ENCODE results near the gene ARFIP1.
"Not testable (repeated sequence)": the region's sequence is repeated elsewhere in the genome, so short reads cannot be mapped to it uniquely, and the experiment has no call there.

ARFIP1 gene

DNA sequence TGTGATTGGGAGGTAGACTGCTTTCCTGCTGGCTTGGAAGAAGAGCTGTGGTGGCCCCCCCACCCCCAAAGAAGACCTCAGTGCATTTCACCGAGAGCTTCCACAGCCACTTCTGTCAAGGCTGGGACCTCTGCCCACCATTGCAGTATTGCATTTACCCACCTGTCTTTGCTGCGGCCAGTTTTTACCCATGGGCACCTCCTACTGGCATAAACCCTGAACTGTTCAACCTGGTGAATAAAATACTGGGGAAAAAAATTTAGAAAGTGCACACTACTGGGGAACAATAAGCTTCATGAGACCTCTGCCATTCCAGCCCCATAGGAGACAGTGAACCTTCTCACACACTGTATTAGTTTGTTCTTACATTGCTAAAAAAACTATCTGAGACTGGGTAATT lies 40.3 kb downstream of the ARFIP1 start:
- TF ChIP-seq, protein P1, sequence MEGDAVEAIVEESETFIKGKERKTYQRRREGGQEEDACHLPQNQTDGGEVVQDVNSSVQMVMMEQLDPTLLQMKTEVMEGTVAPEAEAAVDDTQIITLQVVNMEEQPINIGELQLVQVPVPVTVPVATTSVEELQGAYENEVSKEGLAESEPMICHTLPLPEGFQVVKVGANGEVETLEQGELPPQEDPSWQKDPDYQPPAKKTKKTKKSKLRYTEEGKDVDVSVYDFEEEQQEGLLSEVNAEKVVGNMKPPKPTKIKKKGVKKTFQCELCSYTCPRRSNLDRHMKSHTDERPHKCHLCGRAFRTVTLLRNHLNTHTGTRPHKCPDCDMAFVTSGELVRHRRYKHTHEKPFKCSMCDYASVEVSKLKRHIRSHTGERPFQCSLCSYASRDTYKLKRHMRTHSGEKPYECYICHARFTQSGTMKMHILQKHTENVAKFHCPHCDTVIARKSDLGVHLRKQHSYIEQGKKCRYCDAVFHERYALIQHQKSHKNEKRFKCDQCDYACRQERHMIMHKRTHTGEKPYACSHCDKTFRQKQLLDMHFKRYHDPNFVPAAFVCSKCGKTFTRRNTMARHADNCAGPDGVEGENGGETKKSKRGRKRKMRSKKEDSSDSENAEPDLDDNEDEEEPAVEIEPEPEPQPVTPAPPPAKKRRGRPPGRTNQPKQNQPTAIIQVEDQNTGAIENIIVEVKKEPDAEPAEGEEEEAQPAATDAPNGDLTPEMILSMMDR (IDR thresholded peaks at IDR 0.05) = 0 out of 2 replicates have a peak, but pooled peaks have one; percentile 13
- no peak for TF ChIP-seq ZFX (IDR thresholded peaks at IDR 0.05; ENCODE audit: borderline replicate concordance)
- H3K27ac ChIP-seq = no peak overlapping the region

DNA sequence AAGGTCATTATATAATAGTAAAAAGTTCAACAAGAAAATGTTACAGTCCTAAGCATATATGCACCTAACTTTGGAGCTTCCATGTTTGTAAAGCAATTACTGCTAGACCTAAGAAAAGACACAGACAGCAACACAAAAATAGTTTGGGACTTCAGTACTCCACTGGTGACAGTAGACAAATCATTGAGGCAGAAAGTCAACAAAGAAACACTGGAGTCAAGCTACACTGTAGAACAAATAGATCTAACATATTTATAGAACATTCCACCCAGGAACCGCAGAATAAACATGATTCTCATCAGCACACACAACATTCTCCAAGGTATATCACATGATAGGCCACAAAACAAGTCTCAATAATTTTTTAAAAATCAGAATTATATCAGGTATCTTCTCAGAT lies 42.6 kb downstream of the ARFIP1 start:
- peak overlapping the region; percentile 42 for H3K27ac ChIP-seq
- no peak for TF ChIP-seq ZFX (IDR thresholded peaks at IDR 0.05; ENCODE audit: borderline replicate concordance)
- TF ChIP-seq, protein P1 (IDR thresholded peaks at IDR 0.05) = no peak

DNA sequence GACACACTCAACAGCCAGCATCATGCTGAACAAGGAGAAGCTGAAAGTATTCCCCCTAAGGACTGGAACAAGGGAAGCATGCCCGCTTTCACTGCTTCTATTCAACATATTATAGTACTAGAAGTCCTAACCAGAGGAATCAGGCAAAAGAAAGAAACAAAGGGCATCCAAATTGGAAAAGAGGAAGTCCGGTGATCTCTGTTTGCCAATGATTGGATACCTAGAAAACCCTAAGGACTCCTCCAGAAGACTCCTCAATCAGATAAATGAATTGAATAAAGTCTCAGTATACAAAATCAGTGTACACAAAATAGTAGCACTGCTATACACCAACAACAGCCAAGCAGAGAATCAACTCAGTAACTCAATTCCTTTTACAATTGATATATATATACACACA lies 44.8 kb downstream of the ARFIP1 start:
- H3K27ac ChIP-seq = no peak overlapping the region
- TF ChIP-seq ZFX (IDR thresholded peaks at IDR 0.05; ENCODE audit: borderline replicate concordance) = no peak
- TF ChIP-seq, protein P1 (IDR thresholded peaks at IDR 0.05) = no peak

DNA sequence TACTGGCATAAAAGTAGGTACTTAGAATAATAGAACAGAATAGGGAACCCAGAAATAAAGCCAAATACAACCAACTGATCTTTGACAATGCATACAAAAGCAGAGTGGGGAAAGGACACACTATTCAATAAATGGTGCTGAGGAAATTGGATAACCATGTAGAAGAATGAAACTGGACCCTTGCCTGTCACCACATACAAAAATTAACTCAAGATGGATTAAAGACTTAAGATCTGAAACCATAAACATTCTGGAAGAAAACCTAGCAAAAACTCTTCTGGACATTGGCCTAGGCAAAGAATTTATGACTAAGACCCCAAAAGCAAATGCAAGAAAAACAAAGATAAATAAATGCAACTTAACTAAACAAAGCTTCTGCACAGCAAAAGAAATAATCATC lies 45.6 kb downstream of the ARFIP1 start:
- TF ChIP-seq, protein P1 (IDR thresholded peaks at IDR 0.05) = no peak
- TF ChIP-seq ZFX (IDR thresholded peaks at IDR 0.05; ENCODE audit: borderline replicate concordance) = no peak
- H3K27ac ChIP-seq = no peak overlapping the region

DNA sequence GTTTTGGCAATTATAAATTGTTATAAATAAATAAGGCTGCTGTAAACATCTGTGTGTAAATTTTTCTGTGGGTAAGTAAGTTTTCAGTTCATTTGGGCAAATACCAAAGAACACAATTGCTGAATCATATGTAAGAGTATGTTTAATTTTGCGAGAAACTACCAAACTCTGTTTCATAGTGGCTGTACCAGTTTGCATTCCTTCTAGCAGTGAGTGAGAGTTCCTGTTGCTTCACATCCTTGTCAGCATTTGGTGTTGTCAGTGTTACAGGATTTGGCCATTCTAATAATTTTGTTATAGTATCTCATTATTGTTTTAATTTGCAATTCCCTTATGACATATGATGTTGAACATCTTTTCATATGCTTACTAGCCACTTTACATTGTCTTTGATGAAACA lies 48.4 kb downstream of the ARFIP1 start:
- TF ChIP-seq, protein P1 (IDR thresholded peaks at IDR 0.05) = no peak
- TF ChIP-seq ZFX (IDR thresholded peaks at IDR 0.05; ENCODE audit: borderline replicate concordance) = no peak
- no peak overlapping the region for H3K27ac ChIP-seq

DNA sequence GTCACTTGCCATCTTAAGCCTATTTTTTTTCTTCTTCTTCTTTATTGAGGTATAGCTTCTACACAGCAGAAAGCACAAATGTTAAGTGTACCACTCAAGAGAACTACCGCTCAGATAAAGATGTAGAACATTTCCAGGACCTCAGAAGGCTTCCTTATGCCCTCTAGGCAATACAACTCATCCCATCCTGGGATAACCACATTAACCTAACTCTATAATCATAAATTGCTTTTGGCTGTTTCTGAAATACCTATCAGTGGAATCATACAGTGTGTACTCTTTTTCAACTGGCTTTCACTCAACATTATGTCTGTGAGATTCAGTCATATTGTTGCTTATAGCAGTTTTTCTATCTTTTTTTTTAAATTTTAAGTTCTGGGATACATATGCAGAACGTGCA lies 51.7 kb downstream of the ARFIP1 start:
- TF ChIP-seq, protein P1 (IDR thresholded peaks at IDR 0.05) = no peak
- no peak for TF ChIP-seq ZFX (IDR thresholded peaks at IDR 0.05; ENCODE audit: borderline replicate concordance)
- no peak overlapping the region for H3K27ac ChIP-seq

DNA sequence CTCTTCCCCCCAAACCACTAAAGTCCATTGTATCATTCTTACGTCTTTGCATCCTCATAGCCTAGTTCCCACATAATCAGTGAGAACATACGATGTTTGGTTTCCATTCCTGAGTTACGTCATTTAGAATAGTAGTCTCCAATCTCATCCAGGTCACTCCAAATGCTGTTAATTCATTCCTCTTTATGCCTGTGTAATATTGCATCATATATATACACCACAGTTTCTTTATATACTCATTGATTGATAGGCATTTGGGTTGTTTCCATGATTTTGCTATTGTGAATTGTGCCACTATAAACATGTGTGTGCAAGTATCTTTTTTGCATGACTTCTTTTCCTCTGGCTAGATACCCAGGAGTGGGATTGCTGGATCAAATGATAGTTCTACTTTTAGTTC lies 57.2 kb downstream of the ARFIP1 start:
- H3K27ac ChIP-seq = no peak overlapping the region
- TF ChIP-seq, protein P1 (IDR thresholded peaks at IDR 0.05) = no peak
- no peak for TF ChIP-seq ZFX (IDR thresholded peaks at IDR 0.05; ENCODE audit: borderline replicate concordance)

DNA sequence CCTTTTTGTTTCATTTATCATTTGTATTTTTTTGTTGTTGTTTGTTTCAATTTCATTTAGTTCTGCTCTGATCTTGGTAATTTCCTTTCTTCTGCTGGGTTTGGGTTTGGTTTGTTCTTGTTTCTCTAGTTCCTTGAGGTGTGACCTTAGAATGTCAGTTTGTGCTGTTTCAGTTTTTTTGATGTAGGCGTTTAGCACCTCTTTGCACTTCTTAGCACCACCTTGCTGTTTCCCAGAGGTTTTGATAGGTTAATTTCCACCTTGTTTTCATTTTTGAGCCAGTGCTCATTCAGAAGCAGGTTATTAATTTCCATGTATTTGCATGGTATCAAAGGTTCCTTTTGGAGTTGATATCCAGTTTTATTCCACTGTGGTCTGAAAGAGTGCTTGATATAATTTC lies 60.0 kb downstream of the ARFIP1 start:
- H3K27ac ChIP-seq = not testable (repeated sequence)
